K562 (cell line): ENCODE data around the gene KIF5A. TPM values are rescaled to one million over a fixed set of nuclear protein-coding genes. Genes with fewer than 3 reads are reported as not detected.

Experiments
- ATAC-seq: fragments of 200-7000 bp; cut with Tn5 transposase; 3 replicates; pipeline ENCODE4 v1.9.1; 2020; ENCODE audit warnings: moderate library complexity
- BruUV-seq: library from RNA; stranded (reverse); fragments of 400-500 nt; replicated peaks from 2 replicates; lab custom pipeline; 2021; lab: Mats Ljungman, UMichigan
- CTCF ChIA-PET: fragments of 300-600 bp; formaldehyde crosslinking; extraction: SDS; loops from one replicate; lab custom pipeline; 2021; ENCODE audit warnings: low intra/inter-chr PET ratio; lab: Yijun Ruan, JAX
- POLR2A ChIA-PET: fragments of 300-600, 350-650 bp; sonication (Branson Sonifier 250); formaldehyde crosslinking; extraction: SDS; loops from one replicate; lab custom pipeline; 2021; ENCODE audit warnings: antibody characterized with exemption, inconsistent platforms; lab: Yijun Ruan, JAX
- DNase-seq, 4 experiments: peaks; one replicate each; pipeline versions ENCODE4 v3.0.0 to v3.0.0-alpha.2; 2011 to 2018; ENCODE audit warnings: low spot score in 3 of 4, mixed read lengths in 3 of 4; ENCODE audit errors: extremely low read depth in 1 of 4
- FAIRE-seq: peaks from 2 replicates; lab custom pipeline; 2011; peaks lifted over from hg19 to GRCh38; lab: Jason Lieb, UNC
- H2AFZ ChIP-seq: 2 replicates; pipeline ENCODE4 v1.6.0; 2011; ENCODE audit warnings: low read depth, low read length, control low read depth, inconsistent platforms
- H3K27ac ChIP-seq: fragments of 200-600 bp; 3 replicates; pipeline ENCODE4 v1.8.0; 2011; ENCODE audit warnings: low read depth, mild to moderate bottlenecking, control low read depth, inconsistent platforms, low read length, moderate library complexity, mixed read lengths; ENCODE audit errors: extremely low read depth
- H3K27me3 ChIP-seq, 2 experiments: fragments of 300-600 bp in 1 of 2; 2 replicates in 1 of 2; 3 replicates in 1 of 2; pipeline versions ENCODE4 v1.6.0 to v1.8.0; 2011; ENCODE audit warnings: inconsistent platforms in 2 of 2, low read length in 2 of 2, mild to moderate bottlenecking in 1 of 2, mixed read lengths in 1 of 2, moderate library complexity in 1 of 2; ENCODE audit not compliant: control insufficient read depth in 2 of 2, insufficient read depth in 2 of 2
- H3K36me3 ChIP-seq: fragments of 300-600 bp; 3 replicates; pipeline ENCODE4 v1.8.0; 2011; ENCODE audit warnings: mild to moderate bottlenecking, low read length, inconsistent platforms; ENCODE audit not compliant: control insufficient read depth, insufficient read depth
- H3K4me1 ChIP-seq, 2 experiments: fragments of 200-600 bp in 1 of 2; replicated peaks in 1 of 2; 2 replicates in 1 of 2; 3 replicates in 1 of 2; pipeline versions ENCODE4 v1.5.1 to v1.8.0; 2011; ENCODE audit warnings: inconsistent platforms in 2 of 2, low read length in 2 of 2, mild to moderate bottlenecking in 1 of 2, mixed read lengths in 1 of 2, moderate library complexity in 1 of 2; ENCODE audit not compliant: control insufficient read depth in 2 of 2, insufficient read depth in 2 of 2
- H3K4me2 ChIP-seq: 2 replicates; pipeline ENCODE4 v1.6.1; 2011; ENCODE audit warnings: low read length, control low read depth, inconsistent platforms, mixed read lengths; ENCODE audit not compliant: insufficient read depth
- H3K4me3 ChIP-seq: fragments of 200-600 bp; sonication (generic), shearing (Covaris generic); 2 replicates; pipeline ENCODE4 v1.5.1; 2016; ENCODE audit warnings: control low read depth, inconsistent platforms
- H3K79me2 ChIP-seq: fragments of 200-600 bp; 3 replicates; pipeline ENCODE4 v1.8.0; 2011; ENCODE audit warnings: low read length, inconsistent platforms; ENCODE audit not compliant: control insufficient read depth, insufficient read depth
- H3K9ac ChIP-seq, 2 experiments: 2 replicates each; pipeline versions ENCODE4 v1.6.0 to v1.6.1; 2011; ENCODE audit warnings: low read depth in 2 of 2, low read length in 2 of 2, control low read depth in 1 of 2, inconsistent platforms in 1 of 2, mild to moderate bottlenecking in 1 of 2, mixed read lengths in 1 of 2; ENCODE audit not compliant: insufficient read depth in 1 of 2
- H3K9me1 ChIP-seq: one replicate; pipeline ENCODE4 v1.6.0; 2011; ENCODE audit warnings: inconsistent platforms, mild to moderate bottlenecking, low read length, moderate library complexity; ENCODE audit not compliant: control insufficient read depth, insufficient read depth
- H3K9me3 ChIP-seq: replicated peaks from 2 replicates; pipeline ENCODE4 v1.5.1; 2011; ENCODE audit warnings: low read depth, low read length, inconsistent platforms; ENCODE audit not compliant: control insufficient read depth, insufficient read depth
- H4K20me1 ChIP-seq: replicated peaks from 2 replicates; pipeline ENCODE4 v1.6.1; 2011; ENCODE audit warnings: low read length, inconsistent platforms, mixed read lengths; ENCODE audit not compliant: control insufficient read depth, insufficient read depth
- ARID1B ChIP-seq: fragments of 450-650 bp; IDR thresholded peaks from 2 replicates; pipeline ENCODE4 v1.6.1; 2016; ENCODE audit warnings: antibody characterized with exemption, mild to moderate bottlenecking, inconsistent platforms
- CBX1 ChIP-seq: sonication (generic); IDR thresholded peaks from 2 replicates; pipeline ENCODE4 v1.6.1; 2016; ENCODE audit warnings: antibody characterized with exemption, low read depth, mild to moderate bottlenecking
- CC2D1A ChIP-seq: fragments of 450-650 bp; IDR thresholded peaks from 2 replicates; pipeline ENCODE4 v1.6.1; 2017; ENCODE audit warnings: mild to moderate bottlenecking
- CHD4 ChIP-seq: fragments of 200-600 bp; sonication (generic); IDR thresholded peaks from 3 replicates; pipeline ENCODE4 v1.6.1; 2012; ENCODE audit warnings: low read depth, mild to moderate bottlenecking, mixed read lengths, low read length, inconsistent platforms; ENCODE audit not compliant: insufficient read depth, insufficient replicate concordance, poor library complexity, severe bottlenecking
- COPS2 ChIP-seq: fragments of 450-650 bp; conservative IDR thresholded peaks from 2 replicates; pipeline ENCODE4 v1.6.1; 2016; ENCODE audit warnings: mild to moderate bottlenecking, moderate library complexity
- DACH1 ChIP-seq: fragments of 450-650 bp; IDR thresholded peaks from 2 replicates; pipeline ENCODE4 v1.6.1; 2018; ENCODE audit not compliant: partially characterized antibody
- FOXP1 ChIP-seq: sonication (generic); formaldehyde crosslinking; IDR thresholded peaks from 2 replicates; pipeline ENCODE4 v1.8.0; 2022; ENCODE audit warnings: mild to moderate bottlenecking, missing genetic modification reagents
- GABPB2 ChIP-seq: fragments of 250-450 bp; sonication (Bioruptor Pico); conservative IDR thresholded peaks from 2 replicates; pipeline ENCODE4 v1.5.1; 2021; ENCODE audit warnings: mild to moderate bottlenecking
- MEF2A ChIP-seq: IDR thresholded peaks from 2 replicates; pipeline ENCODE4 v1.6.1; 2011; ENCODE audit warnings: low read depth, mild to moderate bottlenecking, low read length, moderate library complexity; ENCODE audit not compliant: control insufficient read depth
- NRF1 ChIP-seq, 2 experiments: fragments of 450-650 bp; IDR thresholded peaks in 1 of 2; conservative IDR thresholded peaks in 1 of 2; 2 replicates each; pipeline ENCODE4 v1.6.1; 2014; ENCODE audit warnings: mild to moderate bottlenecking in 2 of 2
- RBFOX2 ChIP-seq: fragments of 200-400 bp; formaldehyde crosslinking; IDR thresholded peaks from 2 replicates; pipeline ENCODE4 v1.6.1; 2017; ENCODE audit warnings: low read depth, mild to moderate bottlenecking, low read length, moderate library complexity
- RCOR1 ChIP-seq, 2 experiments: IDR thresholded peaks; 2 replicates each; pipeline ENCODE4 v1.6.1; 2012; ENCODE audit warnings: low read depth in 2 of 2, low read length in 2 of 2, borderline replicate concordance in 1 of 2, improper control_type of control experiment in 1 of 2
- SREBF2 ChIP-seq: sonication (generic); formaldehyde crosslinking; IDR thresholded peaks from 2 replicates; pipeline ENCODE4 v1.4.0; 2020; ENCODE audit warnings: mild to moderate bottlenecking, missing genetic modification reagents
- THRAP3 ChIP-seq: fragments of 450-650 bp; IDR thresholded peaks from 2 replicates; pipeline ENCODE4 v1.6.1; 2016; ENCODE audit warnings: mild to moderate bottlenecking, inconsistent platforms, borderline replicate concordance
- WHSC1 ChIP-seq: IDR thresholded peaks from one replicate; pipeline ENCODE4 v1.6.1; 2012; ENCODE audit warnings: low read length, control low read depth, inconsistent platforms
- XRCC3 ChIP-seq: fragments of 450-650 bp; IDR thresholded peaks from 2 replicates; pipeline ENCODE4 v1.6.1; 2017; ENCODE audit warnings: mild to moderate bottlenecking, moderate library complexity
- ZNF212 ChIP-seq: fragments of 450-650 bp; formaldehyde crosslinking; IDR thresholded peaks from 2 replicates; pipeline ENCODE4 v1.4.0; 2020; ENCODE audit warnings: mild to moderate bottlenecking
- ZNF57 ChIP-seq: fragments of 450-650 bp; formaldehyde crosslinking; IDR thresholded peaks from 2 replicates; pipeline ENCODE4 v1.4.0; 2020; ENCODE audit warnings: mild to moderate bottlenecking, moderate library complexity
- WGBS: fragments of 100-300 bp; shearing (Covaris generic); methylation state at CpG from one replicate; pipeline ENCODE4 v1.1.6; 2016; ENCODE audit warnings: low coverage, mixed read lengths; ENCODE audit not compliant: insufficient coverage; ENCODE audit errors: missing lambda C conversion rate; 5-methylcytosine and 5-hydroxymethylcytosine counted together
- in situ Hi-C: fragments of 300-500 bp; cut with MboI; formaldehyde crosslinking; loops from 4 replicates; pipeline ENCODE4 v1.15.0; 2018; ENCODE audit warnings: inconsistent platforms, mixed read lengths
- intact Hi-C: fragments of 100-400 bp; cut with micrococcal nuclease; formaldehyde crosslinking; loops from 2 replicates; pipeline ENCODE4 v1.14.2; 2022
- polyA plus RNA-seq, 8 experiments: library from polyadenylated mRNA; depleted of rRNA in 4 of 8; stranded (reverse) in 5 of 8; unstranded in 3 of 8; fragments of >200 nt; fragmentation: Nextera tagmentation in 2 of 8; fragmentation: Illumina TruSeq in 1 of 8; extraction: Ambion mirVana in 2 of 8; extraction: Trizol in 1 of 8; gene quantifications; 2 replicates each; pipeline versions ENCODE4 v1.2.1 to v1.2.3, GENCODE V29; 2011 to 2014; ENCODE audit warnings: inconsistent platforms in 1 of 8, missing spikeins in 1 of 8
- total RNA-seq, 7 experiments: library from RNA; depleted of rRNA in 6 of 7; stranded (reverse); fragments of >200 nt in 6 of 7; fragmentation: Illumina TruSeq in 2 of 7; extraction: Trizol in 2 of 7; gene quantifications; 2 replicates each; pipeline versions ENCODE4 v1.2.1 to v1.2.3, GENCODE V29; 2011 to 2021; ENCODE audit warnings: low replicate concordance in 1 of 7
- TF ChIP-seq, protein P1 (sequence below): sonication (generic); formaldehyde crosslinking; IDR thresholded peaks from 2 replicates; pipeline ENCODE4 v1.8.0; 2022; ENCODE audit warnings: missing genetic modification reagents, mild to moderate bottlenecking, borderline replicate concordance
- TF ChIP-seq, protein P2 (sequence below): fragments of 450-650 bp; IDR thresholded peaks from one replicate; pipeline ENCODE4 v1.6.1; 2018; ENCODE audit warnings: mild to moderate bottlenecking, moderate library complexity; ENCODE audit not compliant: partially characterized antibody

Gene KIF5A
- total and polyA plus RNA-seq, 9 of the 15 experiments (the other 6 are each of a cell fraction or from before 2014, with no cell fraction given), result 3.4 to 17.7 (median 8.0) TPM

DNA sequence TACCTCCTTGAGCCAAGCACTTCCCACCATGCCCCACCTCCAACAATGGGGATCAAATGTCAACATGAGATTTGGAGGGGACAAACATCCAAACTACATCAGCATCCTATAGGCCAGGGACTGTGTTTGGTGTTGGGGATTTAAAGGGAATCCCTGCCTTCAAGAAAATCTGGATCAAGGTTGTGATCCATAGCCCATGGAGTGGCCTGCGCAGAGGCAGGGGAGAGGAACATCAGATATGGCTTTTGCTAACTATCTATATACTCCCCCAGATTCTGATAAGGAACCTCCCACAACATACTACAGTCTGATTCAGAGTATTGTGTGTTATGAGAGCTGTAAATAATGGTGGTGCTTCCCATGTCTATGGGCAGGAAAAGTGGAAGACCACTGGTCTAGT lies 5.1 kb downstream of the KIF5A start:
- ATAC-seq (no peak), DNase-seq (no peak), FAIRE-seq (no peak)
- in situ Hi-C loops (no loop called here), intact Hi-C loops (no loop called here)
- WGBS, result 13% methylated on average over 1 of the region's 1 CpG
- Histone ChIP-seq H3K27me3 (no peaks in the 10 kb centered on the region), H3K9me1 (no peaks in the 10 kb centered on the region), H3K4me1 (peaks cover 45 to 53% of the 10 kb centered on the region in 2 experiments), H3K79me2 (peaks cover 68% of the 10 kb centered on the region), H4K20me1 (no peaks in the 10 kb centered on the region), H3K27ac (no peak overlapping the region), H3K9me3 (no peaks in the 10 kb centered on the region), H2AFZ (no peak overlapping the region), H3K36me3 (peaks cover 17% of the 10 kb centered on the region), H3K9ac (no peak overlapping the region; a peak in 1 of 4 replicates), H3K4me3 (no peak overlapping the region), H3K4me2 (no peak overlapping the region)
- no TSS peak for BruUV-seq
- TF ChIP-seq RCOR1 (IDR thresholded peaks at IDR 0.05; ENCODE audit: borderline replicate concordance in 1 of 2, low read depth in 2 of 2, low read length in 2 of 2) (0 out of 4 replicates have a peak, but pooled peaks of 1 of the 2 experiments have one; percentile 41), NRF1 (conservative IDR thresholded peaks at IDR 0.05 in 1 of 2, IDR thresholded peaks at IDR 0.05 in 1 of 2) (peak; percentile 51 to 53), GABPB2 (CRISPR knock-in tag) (no peak), DACH1 (no peak), ZNF212 (CRISPR knock-in tag) (no peak), CHD4 (no peak), THRAP3 (no peak), MEF2A (no peak), CBX1 (no peak), CC2D1A (no peak), ARID1B (0 out of 2 replicates have a peak, but pooled peaks have one; percentile 32), XRCC3 (no peak), RBFOX2 (no peak), FOXP1 (CRISPR knock-in tag) (no peak), COPS2 (no peak), WHSC1 (no peak), SREBF2 (CRISPR knock-in tag) (no peak), ZNF57 (no peak)
- TF ChIP-seq, protein P1, sequence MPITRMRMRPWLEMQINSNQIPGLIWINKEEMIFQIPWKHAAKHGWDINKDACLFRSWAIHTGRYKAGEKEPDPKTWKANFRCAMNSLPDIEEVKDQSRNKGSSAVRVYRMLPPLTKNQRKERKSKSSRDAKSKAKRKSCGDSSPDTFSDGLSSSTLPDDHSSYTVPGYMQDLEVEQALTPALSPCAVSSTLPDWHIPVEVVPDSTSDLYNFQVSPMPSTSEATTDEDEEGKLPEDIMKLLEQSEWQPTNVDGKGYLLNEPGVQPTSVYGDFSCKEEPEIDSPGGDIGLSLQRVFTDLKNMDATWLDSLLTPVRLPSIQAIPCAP (CRISPR knock-in tag), result no peak
- TF ChIP-seq, protein P2, sequence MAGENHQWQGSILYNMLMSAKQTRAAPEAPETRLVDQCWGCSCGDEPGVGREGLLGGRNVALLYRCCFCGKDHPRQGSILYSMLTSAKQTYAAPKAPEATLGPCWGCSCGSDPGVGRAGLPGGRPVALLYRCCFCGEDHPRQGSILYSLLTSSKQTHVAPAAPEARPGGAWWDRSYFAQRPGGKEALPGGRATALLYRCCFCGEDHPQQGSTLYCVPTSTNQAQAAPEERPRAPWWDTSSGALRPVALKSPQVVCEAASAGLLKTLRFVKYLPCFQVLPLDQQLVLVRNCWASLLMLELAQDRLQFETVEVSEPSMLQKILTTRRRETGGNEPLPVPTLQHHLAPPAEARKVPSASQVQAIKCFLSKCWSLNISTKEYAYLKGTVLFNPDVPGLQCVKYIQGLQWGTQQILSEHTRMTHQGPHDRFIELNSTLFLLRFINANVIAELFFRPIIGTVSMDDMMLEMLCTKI, result no peak
- CTCF ChIA-PET, result no interaction called here
- POLR2A ChIA-PET, result interaction anchor here (0.7 to 4.2 kb wide), 4 partner anchors 9 to 84 kb away, joined by 3 to 38 read pairs (median 4); partner anchors contain the start of gene DDIT3
